Measurements from ENCODE around the gene DISC1. TPM values are rescaled to one million over a fixed set of nuclear protein-coding genes. Genes with fewer than 3 reads are reported as not detected.

The DISC1 gene
- total RNA-seq, 1 experiment from 2014 or later: 0.36 TPM

DNA sequence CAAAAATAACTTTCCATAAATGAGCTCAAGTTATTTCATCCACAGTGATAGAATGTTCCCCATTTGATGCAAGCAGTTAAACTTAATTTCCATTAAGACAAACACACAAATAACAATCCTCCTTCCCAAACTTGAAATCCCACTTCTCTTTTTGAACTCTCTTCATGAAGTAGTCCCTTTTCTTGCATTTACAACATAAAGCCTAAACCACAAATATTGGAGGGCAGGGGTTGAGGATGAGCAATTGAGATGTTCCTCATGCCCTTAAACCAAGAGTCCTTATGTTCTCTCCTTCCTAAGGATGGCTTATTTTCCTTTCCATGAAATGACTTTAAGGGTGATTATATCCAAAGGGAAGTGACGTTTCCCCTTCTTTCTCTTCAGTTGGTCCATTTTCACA, 228.8 kb downstream of the DISC1 start:
- ChIA-PET CTCF (no interaction called here), POLR2A (no interaction called here)
- H3K36me3 ChIP-seq (ENCODE audit: control insufficient read depth, insufficient read depth, low read length): no peaks in the 10 kb centered on the region
- intact Hi-C loops (cut with micrococcal nuclease; ENCODE audit: unreplicated experiment): no loop called here
- no TSS peak for BruUV-seq (replicated peaks)
- ATAC-seq: no peak
- in situ Hi-C loops (cut with HindIII; ENCODE audit: low pct_unique_long_range_greater_than_20kb, low sequenced_read_pairs): no loop called here
- H3K27me3 ChIP-seq (ENCODE audit: control insufficient read depth, insufficient read depth, low read length): no peaks in the 10 kb centered on the region
- H3K27ac ChIP-seq (ENCODE audit: low read length): no peak overlapping the region
- H3K4me1 ChIP-seq (ENCODE audit: control insufficient read depth, insufficient read depth, low read length): no peaks in the 10 kb centered on the region
- no peak for DNase-seq (ENCODE audit: low read depth, low spot score)
- no peak overlapping the region for H3K4me3 ChIP-seq (ENCODE audit: low read depth in 2 of 2, low read length in 2 of 2)
- H3K9me3 ChIP-seq (ENCODE audit: control insufficient read depth, insufficient read depth, low read depth, low read length): no peaks in the 10 kb centered on the region
- TF ChIP-seq, protein P1, sequence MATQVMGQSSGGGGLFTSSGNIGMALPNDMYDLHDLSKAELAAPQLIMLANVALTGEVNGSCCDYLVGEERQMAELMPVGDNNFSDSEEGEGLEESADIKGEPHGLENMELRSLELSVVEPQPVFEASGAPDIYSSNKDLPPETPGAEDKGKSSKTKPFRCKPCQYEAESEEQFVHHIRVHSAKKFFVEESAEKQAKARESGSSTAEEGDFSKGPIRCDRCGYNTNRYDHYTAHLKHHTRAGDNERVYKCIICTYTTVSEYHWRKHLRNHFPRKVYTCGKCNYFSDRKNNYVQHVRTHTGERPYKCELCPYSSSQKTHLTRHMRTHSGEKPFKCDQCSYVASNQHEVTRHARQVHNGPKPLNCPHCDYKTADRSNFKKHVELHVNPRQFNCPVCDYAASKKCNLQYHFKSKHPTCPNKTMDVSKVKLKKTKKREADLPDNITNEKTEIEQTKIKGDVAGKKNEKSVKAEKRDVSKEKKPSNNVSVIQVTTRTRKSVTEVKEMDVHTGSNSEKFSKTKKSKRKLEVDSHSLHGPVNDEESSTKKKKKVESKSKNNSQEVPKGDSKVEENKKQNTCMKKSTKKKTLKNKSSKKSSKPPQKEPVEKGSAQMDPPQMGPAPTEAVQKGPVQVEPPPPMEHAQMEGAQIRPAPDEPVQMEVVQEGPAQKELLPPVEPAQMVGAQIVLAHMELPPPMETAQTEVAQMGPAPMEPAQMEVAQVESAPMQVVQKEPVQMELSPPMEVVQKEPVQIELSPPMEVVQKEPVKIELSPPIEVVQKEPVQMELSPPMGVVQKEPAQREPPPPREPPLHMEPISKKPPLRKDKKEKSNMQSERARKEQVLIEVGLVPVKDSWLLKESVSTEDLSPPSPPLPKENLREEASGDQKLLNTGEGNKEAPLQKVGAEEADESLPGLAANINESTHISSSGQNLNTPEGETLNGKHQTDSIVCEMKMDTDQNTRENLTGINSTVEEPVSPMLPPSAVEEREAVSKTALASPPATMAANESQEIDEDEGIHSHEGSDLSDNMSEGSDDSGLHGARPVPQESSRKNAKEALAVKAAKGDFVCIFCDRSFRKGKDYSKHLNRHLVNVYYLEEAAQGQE (IDR thresholded peaks at IDR 0.05; ENCODE audit: insufficient read depth in 1 of 2, low read depth in 2 of 2, low read length in 1 of 2): no peak
- no peak for TF ChIP-seq TCF7L2 (IDR thresholded peaks at IDR 0.05; ENCODE audit: low read depth, low read length)
- TF ChIP-seq POLR2AphosphoS5 (IDR thresholded peaks at IDR 0.05; ENCODE audit: low read depth, low read length): no peak
- no peak for TF ChIP-seq SIN3A (IDR thresholded peaks at IDR 0.05; ENCODE audit: borderline replicate concordance, insufficient read depth, low read depth, low read length)
- TF ChIP-seq CTCF (IDR thresholded peaks at IDR 0.05): no peak

DNA sequence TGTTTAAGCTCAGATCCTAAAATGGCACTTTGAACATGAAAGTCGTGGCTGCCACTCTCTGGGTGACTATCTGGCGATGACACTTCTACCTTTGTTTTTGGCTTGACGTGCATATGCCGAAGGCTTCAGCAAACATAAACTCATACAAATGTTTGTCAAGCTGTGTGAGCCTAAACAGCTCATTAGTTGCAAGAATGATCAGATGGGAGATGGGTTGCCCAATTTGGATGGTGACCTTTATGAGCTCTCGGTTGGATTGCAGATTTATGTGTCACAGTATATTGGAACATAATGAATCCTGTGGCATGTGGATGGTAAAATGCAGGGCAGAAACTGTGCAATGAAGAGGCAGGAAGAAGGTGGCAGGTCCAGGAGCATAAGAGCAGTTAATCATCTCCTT, 229.3 kb downstream of the DISC1 start:
- ATAC-seq (no peak), DNase-seq (ENCODE audit: low read depth, low spot score) (no peak)
- Histone ChIP-seq H3K27ac (ENCODE audit: low read length) (no peak overlapping the region), H3K4me3 (ENCODE audit: low read depth in 2 of 2, low read length in 2 of 2) (no peak overlapping the region), H3K36me3 (ENCODE audit: control insufficient read depth, insufficient read depth, low read length) (no peaks in the 10 kb centered on the region), H3K4me1 (ENCODE audit: control insufficient read depth, insufficient read depth, low read length) (no peaks in the 10 kb centered on the region), H3K9me3 (ENCODE audit: control insufficient read depth, insufficient read depth, low read depth, low read length) (no peaks in the 10 kb centered on the region), H3K27me3 (ENCODE audit: control insufficient read depth, insufficient read depth, low read length) (no peaks in the 10 kb centered on the region)
- TF ChIP-seq, protein P1 (IDR thresholded peaks at IDR 0.05; ENCODE audit: insufficient read depth in 1 of 2, low read depth in 2 of 2, low read length in 1 of 2): no peak
- TF ChIP-seq POLR2AphosphoS5 (IDR thresholded peaks at IDR 0.05; ENCODE audit: low read depth, low read length) (no peak), CTCF (IDR thresholded peaks at IDR 0.05) (no peak), SIN3A (IDR thresholded peaks at IDR 0.05; ENCODE audit: borderline replicate concordance, insufficient read depth, low read depth, low read length) (no peak), TCF7L2 (IDR thresholded peaks at IDR 0.05; ENCODE audit: low read depth, low read length) (no peak)
- intact Hi-C loops (cut with micrococcal nuclease; ENCODE audit: unreplicated experiment) (no loop called here), in situ Hi-C loops (cut with HindIII; ENCODE audit: low pct_unique_long_range_greater_than_20kb, low sequenced_read_pairs) (no loop called here)
- BruUV-seq (replicated peaks): no TSS peak
- ChIA-PET POLR2A (no interaction called here), CTCF (no interaction called here)
